Large intestine (tissue), 3 donors: ENCODE results near the gene ASS1. TPM values are rescaled to one million over a fixed set of nuclear protein-coding genes. Genes with fewer than 3 reads are reported as not detected.

ENCODE experiments used
- DNase-seq, 2 donors: peaks; one replicate each; pipeline versions ENCODE4 v3.0.0 to v3.0.0-alpha.2; 2013
- H3K27ac ChIP-seq: one replicate; pipeline ENCODE4 v1.5.1; 2013; ENCODE audit warnings: low read length
- H3K27me3 ChIP-seq: 2 replicates; pipeline ENCODE4 v1.6.1; 2013; ENCODE audit warnings: low read length; ENCODE audit not compliant: control insufficient read depth, insufficient read depth
- H3K36me3 ChIP-seq: 2 replicates; pipeline ENCODE4 v1.6.1; 2013; ENCODE audit warnings: low read length; ENCODE audit not compliant: control insufficient read depth, insufficient read depth
- H3K4me1 ChIP-seq: one replicate; pipeline ENCODE4 v1.6.1; 2013; ENCODE audit warnings: low read length; ENCODE audit not compliant: control insufficient read depth, insufficient read depth
- H3K4me3 ChIP-seq: one replicate; pipeline ENCODE4 v1.5.1; 2013; ENCODE audit warnings: low read length
- H3K9me3 ChIP-seq: one replicate; pipeline ENCODE4 v1.6.1; 2013; ENCODE audit warnings: mild to moderate bottlenecking, low read depth, low read length, moderate library complexity; ENCODE audit not compliant: control insufficient read depth
- WGBS: methylation state at CpG from one replicate; pipeline ENCODE4 v1.1.5; 2013; ENCODE audit warnings: low lambda C conversion rate; ENCODE audit not compliant: insufficient coverage; 5-methylcytosine and 5-hydroxymethylcytosine counted together
- polyA plus RNA-seq: library from polyadenylated mRNA; unstranded; fragments of 120-200 nt; gene quantifications from one replicate; pipeline ENCODE4 v1.2.1, GENCODE V29; 2013

ASS1 gene
- polyA plus RNA-seq, 1 donor: 704 TPM

DNA sequence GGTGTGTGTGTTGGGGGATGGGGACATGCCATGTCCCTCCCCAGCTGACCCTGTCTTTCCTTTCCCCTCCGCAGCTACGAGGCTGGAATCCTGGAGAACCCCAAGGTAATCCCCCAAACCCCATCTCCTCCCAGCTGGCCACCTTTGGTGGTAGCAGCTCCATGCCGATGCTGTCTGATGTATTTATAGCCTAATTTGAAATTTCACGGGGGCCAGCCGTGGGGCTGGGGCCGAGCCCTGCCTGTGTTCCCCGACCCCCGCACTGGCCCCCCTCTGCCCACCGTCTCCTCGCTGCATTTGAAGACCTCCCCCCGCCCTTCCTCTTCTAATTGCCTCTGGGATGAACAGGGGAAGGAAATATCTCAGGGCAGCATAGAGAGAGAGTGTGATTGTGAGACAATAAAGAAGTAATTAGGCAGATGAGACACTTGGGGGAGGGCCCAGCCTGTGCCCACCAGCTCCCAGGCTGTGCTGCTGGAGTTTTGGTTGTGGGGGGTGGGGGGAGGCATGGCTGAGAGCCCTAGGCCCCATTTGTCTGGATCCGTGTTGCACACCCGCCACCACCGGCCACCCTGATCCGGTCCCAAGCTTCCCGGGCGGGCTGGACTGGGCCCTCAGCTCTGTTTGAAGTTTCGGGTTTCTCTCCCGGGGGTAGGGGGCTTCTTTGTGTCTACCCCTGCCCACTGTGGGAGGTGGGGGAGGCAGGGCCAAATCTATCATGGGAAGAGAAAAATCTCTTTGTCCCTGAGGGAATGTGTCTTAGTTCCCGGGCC is 26.8 kb downstream of the ASS1 start:
- peaks cover 90% of the 10 kb centered on the region for H3K36me3 ChIP-seq
- no peaks in the 10 kb centered on the region for H3K9me3 ChIP-seq
- no peak overlapping the region for H3K27ac ChIP-seq
- H3K27me3 ChIP-seq: peaks cover 3% of the 10 kb centered on the region
- H3K4me3 ChIP-seq: no peak overlapping the region
- DNase-seq: no peak
- WGBS: no CpG with 5 or more reads among the region's 20 CpGs
- no peaks in the 10 kb centered on the region for H3K4me1 ChIP-seq

DNA sequence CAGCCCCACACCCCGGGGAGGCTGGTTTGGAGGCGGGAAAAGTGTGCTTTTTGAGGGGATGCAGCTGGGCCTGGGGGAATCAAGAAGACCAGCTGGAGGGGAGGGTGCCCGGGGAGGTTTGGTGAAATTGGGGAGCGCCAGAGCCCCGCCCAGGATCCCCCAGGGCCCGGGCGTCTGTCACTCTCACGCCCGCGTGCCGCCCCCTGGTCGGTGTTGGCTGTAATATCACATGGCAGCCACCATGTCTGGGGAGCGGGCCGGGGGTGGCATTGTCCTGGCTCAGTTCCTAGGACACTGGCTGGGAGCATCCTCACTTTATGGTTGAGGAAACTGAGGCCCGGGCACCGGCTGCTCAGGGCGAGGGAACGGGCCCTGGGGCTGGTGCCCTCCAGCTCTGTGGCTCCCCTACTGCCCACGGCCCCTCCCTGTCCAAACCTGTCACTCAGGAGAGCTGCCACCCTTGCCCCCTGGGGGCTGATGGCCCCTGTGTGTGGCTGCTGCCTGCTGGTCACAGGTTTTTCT is 27.5 kb downstream of the ASS1 start:
- WGBS: no CpG with 5 or more reads among the region's 19 CpGs
- Histone ChIP-seq H3K36me3 (peaks cover 90% of the 10 kb centered on the region), H3K4me3 (no peak overlapping the region), H3K4me1 (no peaks in the 10 kb centered on the region), H3K27ac (no peak overlapping the region), H3K27me3 (peaks cover 2% of the 10 kb centered on the region), H3K9me3 (no peaks in the 10 kb centered on the region)
- no peak for DNase-seq

DNA sequence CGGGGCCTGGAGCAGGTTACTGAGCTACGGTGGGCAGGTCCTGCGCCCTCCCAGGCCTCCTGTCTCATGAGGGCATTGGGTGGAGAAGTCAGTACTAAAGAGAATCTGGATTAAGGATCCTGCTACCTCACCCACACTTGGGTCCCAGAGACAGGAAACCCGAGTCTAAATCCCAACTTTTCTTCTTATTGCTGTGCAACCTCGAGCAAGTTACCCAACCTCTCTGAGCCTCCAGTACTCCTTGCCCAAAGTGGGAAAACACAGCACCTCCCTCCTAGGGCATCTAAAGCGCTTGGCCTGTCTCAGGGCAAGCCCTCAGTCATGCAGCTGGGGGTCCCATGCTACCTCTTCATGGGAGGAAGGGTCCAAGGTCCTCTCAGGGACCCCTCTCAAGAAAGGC is 28.2 kb downstream of the ASS1 start:
- no CpG with 5 or more reads among the region's 6 CpGs for WGBS
- Histone ChIP-seq H3K9me3 (no peaks in the 10 kb centered on the region), H3K4me3 (no peak overlapping the region), H3K27ac (no peak overlapping the region), H3K36me3 (peaks cover 90% of the 10 kb centered on the region), H3K4me1 (no peaks in the 10 kb centered on the region), H3K27me3 (no peaks in the 10 kb centered on the region)
- no peak for DNase-seq

DNA sequence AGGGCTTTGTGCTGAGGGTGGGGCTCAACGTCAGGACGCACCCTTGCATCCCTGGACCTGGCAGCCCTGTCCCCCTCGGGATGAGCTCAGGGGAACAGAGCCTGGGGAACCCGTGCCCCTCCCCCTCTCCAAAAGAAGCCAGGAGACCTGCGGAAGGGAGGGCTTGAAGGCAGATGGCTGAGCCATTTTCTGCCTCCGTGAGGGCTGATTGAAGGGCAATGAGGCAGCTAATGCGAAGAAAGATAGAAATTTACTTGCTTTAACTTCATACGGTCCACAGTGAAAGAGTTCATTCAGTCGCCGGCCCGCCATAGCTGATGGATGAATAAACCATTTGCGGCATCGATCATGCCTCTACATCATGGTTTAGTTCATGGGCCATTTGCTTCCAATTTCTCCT is 28.8 kb downstream of the ASS1 start:
- H3K36me3 ChIP-seq: peaks cover 91% of the 10 kb centered on the region
- no peak overlapping the region for H3K4me3 ChIP-seq
- H3K4me1 ChIP-seq: no peaks in the 10 kb centered on the region
- 100% methylated on average over 1 of the region's 13 CpGs for WGBS
- no peak for DNase-seq
- H3K27ac ChIP-seq: no peak overlapping the region
- H3K9me3 ChIP-seq: no peaks in the 10 kb centered on the region
- no peaks in the 10 kb centered on the region for H3K27me3 ChIP-seq

DNA sequence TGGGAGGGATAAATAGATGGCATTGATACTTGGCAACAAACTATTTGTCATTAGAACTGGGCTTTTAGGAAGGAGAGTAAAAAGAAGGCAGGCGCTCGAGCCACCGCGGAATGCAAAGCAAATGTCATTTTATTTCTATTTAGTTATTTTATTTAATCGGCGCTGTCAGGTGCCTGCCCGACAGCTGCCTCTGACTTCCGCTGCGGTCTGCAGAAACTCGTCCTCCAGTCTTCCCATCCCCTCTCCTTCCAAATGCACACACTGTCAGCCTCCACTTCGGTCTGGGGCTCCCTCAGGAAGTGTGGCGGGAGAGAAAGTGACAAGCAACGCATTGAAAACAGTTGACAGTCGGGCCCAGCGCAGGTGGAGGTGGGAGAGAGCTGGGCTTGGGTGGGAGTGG is 29.3 kb downstream of the ASS1 start:
- no peak for DNase-seq
- H3K4me3 ChIP-seq: no peak overlapping the region
- no peak overlapping the region for H3K27ac ChIP-seq
- no peaks in the 10 kb centered on the region for H3K27me3 ChIP-seq
- peaks cover 89% of the 10 kb centered on the region for H3K36me3 ChIP-seq
- no CpG with 5 or more reads among the region's 15 CpGs for WGBS
- H3K9me3 ChIP-seq: no peaks in the 10 kb centered on the region
- no peaks in the 10 kb centered on the region for H3K4me1 ChIP-seq

DNA sequence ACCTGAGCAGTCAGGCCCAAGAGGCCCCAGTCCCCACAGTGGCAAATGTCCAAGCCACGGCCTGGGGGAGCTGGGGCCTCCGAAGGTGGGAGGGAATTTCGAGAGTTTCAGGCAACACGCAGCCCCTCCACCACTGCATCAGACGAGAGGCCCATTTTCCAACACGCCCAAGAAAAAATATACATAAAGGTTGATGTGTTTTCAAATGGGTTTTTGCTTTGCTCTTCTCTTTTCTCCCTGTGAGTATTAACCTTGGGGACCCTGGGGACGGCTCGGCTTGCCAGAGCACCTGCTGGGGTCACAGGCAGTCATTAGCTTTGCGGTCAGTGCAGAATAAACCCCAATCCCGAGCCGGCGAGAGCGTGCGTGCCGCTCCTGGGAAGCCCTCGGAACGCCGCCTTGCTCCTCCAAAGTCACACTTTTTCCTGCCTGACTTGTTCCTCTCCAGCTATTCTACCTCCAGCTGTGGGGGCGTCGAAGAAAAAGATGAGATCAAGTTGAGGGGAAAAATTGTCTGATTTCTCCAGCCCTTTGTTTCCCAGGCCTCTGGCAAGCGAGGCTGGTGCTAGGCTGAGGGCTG is 31.5 kb downstream of the ASS1 start:
- no peak overlapping the region for H3K27ac ChIP-seq
- H3K36me3 ChIP-seq: peaks cover 90% of the 10 kb centered on the region
- H3K4me1 ChIP-seq: no peaks in the 10 kb centered on the region
- no peak overlapping the region for H3K4me3 ChIP-seq
- no CpG with 5 or more reads among the region's 21 CpGs for WGBS
- no peak for DNase-seq
- H3K27me3 ChIP-seq: no peaks in the 10 kb centered on the region
- no peaks in the 10 kb centered on the region for H3K9me3 ChIP-seq

DNA sequence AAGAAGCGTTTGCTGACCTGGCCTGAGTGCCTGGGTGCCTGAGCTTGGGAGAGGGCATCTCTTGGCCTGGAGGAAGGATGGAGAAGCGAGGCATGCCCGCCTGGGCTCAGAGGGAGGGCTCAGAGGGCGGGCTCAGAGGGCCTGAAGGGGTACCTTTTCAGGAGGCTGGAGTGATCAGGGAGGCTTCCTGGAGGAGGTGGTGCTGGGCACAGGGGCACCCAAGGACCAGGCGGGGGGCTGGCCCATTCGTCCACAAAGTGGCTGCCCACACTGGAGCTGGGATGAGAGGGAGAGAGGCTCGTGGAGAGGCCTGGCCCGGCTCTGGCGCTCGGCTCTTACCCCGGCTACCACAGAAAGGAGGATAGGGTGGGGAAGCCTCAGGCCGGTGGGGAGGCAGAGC is 32.8 kb downstream of the ASS1 start:
- Histone ChIP-seq H3K27ac (no peak overlapping the region), H3K4me3 (no peak overlapping the region), H3K4me1 (no peaks in the 10 kb centered on the region), H3K27me3 (no peaks in the 10 kb centered on the region), H3K9me3 (no peaks in the 10 kb centered on the region), H3K36me3 (peaks cover 88% of the 10 kb centered on the region)
- no peak for DNase-seq
- WGBS: no CpG with 5 or more reads among the region's 12 CpGs

DNA sequence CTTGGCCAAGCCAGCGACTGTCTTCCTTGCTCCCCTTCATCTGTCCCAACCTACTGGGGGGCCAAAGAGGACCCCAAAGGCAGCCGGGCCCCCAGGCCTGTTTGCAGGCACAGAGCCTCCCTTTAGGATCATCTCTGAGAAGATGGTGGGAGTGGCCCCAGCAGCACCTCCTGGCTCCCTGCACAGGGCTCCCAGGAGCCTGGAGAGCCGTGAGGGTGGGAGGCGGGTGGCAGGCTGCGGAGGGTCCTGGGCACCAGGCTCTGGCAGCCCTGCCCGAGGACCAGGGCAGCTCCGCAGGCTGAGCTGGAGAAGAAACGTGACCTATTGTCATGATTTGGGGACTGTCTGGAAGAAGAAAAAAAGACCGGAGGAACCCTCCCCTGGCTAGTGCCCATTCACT is 33.4 kb downstream of the ASS1 start:
- H3K4me3 ChIP-seq: no peak overlapping the region
- H3K27ac ChIP-seq: no peak overlapping the region
- no peak for DNase-seq
- no CpG with 5 or more reads among the region's 9 CpGs for whole genome bisulfite sequencing
- peaks cover 88% of the 10 kb centered on the region for H3K36me3 ChIP-seq
- no peaks in the 10 kb centered on the region for H3K4me1 ChIP-seq
- no peaks in the 10 kb centered on the region for H3K27me3 ChIP-seq
- no peaks in the 10 kb centered on the region for H3K9me3 ChIP-seq

DNA sequence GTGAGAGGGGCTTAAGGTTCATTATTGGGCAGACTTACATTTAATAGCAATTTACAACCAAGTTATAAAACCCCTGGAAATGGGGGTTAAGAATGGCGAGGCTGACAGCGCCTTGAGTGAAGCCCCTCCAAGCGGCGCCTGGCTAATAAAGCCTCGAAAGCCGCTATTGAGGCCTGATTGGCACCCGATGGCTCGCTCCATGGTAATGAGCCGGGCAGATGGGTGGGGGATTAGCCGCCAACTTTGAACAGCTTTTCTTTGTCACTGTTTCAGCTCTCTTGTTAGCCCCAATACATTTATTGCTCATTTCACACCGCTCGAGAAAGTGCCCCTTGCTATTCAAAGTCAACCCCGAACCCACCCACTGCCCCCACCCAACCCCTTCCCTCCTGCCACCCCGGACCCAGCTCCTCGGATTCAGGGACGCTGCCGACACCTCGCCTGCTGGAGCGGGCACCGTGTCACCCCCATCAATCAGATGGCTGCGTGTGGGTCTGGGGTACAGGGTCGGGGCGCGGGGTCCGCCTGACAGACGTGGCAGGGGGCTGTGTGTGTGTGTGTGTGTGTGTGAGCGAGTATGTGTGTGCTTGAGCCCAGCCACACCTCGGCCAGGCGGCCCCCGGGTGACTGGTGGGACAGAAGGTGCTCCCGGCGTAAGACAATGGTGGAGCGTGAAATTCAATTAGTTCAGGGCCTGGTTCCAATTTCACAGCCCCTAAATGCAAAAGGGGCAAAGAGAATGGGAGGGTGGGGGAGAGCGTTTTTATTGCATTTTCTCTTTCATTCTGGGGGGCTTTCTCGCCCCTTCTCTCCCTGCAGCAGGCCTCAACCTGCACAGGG is 34.2 kb downstream of the ASS1 start:
- WGBS: no CpG with 5 or more reads among the region's 35 CpGs
- no peak overlapping the region for H3K4me3 ChIP-seq
- H3K4me1 ChIP-seq: no peaks in the 10 kb centered on the region
- peaks cover 88% of the 10 kb centered on the region for H3K36me3 ChIP-seq
- H3K27ac ChIP-seq: no peak overlapping the region
- no peak for DNase-seq
- no peaks in the 10 kb centered on the region for H3K9me3 ChIP-seq
- no peaks in the 10 kb centered on the region for H3K27me3 ChIP-seq

DNA sequence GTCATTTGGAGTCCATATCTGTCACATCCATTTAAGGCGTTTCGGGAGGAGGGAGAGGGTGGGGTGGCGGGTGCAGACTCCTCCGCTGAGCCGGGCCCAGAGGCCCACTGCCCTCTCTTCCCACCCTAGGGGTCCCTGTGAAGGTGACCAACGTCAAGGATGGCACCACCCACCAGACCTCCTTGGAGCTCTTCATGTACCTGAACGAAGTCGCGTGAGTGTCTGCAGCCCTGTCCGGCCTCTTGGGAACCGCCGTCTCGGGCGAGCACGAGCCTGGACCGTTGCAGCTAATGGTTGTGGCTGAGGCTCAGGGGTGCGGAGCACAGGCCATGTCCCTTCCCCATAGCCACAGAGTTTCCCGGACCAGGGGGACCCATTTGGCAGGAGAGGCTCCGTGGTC is 34.8 kb downstream of the ASS1 start:
- no peak for DNase-seq
- no peak overlapping the region for H3K4me3 ChIP-seq
- no peaks in the 10 kb centered on the region for H3K9me3 ChIP-seq
- peaks cover 86% of the 10 kb centered on the region for H3K36me3 ChIP-seq
- WGBS: no CpG with 5 or more reads among the region's 19 CpGs
- no peaks in the 10 kb centered on the region for H3K4me1 ChIP-seq
- H3K27ac ChIP-seq: no peak overlapping the region
- no peaks in the 10 kb centered on the region for H3K27me3 ChIP-seq
